GM12873 (cell line): ENCODE results near the gene ERVH48-1.

ENCODE experiments used
- TF ChIP-seq, protein P1 (sequence below): IDR thresholded peaks from 2 replicates; pipeline ENCODE4 v1.5.1; 2012; ENCODE audit warnings: low read depth, mild to moderate bottlenecking, moderate library complexity, low read length, control low read depth; ENCODE audit not compliant: insufficient read depth; ENCODE audit errors: missing control alignments

ERVH48-1 gene

DNA sequence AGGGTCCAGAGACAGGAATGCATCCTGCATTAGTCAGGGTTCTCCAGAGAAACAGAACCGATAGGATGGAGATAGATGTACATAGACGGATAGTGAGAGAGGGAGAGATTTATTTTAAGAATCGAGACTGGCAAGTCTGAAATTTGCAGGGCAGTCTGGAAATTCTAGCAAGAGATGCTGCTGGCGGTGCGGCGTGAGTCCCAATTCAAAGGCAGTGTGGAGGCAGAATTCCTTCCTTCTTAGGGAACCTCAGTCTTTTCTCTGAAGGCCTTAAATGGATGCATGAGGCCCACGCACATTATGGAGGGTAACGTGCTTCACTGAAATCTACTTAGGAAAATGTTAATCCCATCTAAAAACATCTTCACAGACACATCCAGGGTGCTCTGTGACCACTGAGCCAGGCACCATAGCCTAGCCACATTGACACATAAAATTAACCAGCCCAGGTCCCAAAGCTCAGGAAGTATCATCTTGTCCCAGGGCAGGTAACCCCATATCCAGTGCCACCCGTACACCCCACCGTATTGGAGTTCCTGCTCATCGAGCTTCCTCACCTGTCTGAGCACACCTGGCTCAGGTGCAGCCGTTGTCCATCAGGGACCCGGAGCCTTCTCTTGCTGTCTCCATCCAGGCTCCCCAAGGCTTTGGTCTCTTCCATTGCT lies 39.2 kb upstream of the ERVH48-1 start:
- TF ChIP-seq, protein P1, sequence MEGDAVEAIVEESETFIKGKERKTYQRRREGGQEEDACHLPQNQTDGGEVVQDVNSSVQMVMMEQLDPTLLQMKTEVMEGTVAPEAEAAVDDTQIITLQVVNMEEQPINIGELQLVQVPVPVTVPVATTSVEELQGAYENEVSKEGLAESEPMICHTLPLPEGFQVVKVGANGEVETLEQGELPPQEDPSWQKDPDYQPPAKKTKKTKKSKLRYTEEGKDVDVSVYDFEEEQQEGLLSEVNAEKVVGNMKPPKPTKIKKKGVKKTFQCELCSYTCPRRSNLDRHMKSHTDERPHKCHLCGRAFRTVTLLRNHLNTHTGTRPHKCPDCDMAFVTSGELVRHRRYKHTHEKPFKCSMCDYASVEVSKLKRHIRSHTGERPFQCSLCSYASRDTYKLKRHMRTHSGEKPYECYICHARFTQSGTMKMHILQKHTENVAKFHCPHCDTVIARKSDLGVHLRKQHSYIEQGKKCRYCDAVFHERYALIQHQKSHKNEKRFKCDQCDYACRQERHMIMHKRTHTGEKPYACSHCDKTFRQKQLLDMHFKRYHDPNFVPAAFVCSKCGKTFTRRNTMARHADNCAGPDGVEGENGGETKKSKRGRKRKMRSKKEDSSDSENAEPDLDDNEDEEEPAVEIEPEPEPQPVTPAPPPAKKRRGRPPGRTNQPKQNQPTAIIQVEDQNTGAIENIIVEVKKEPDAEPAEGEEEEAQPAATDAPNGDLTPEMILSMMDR = no peak

DNA sequence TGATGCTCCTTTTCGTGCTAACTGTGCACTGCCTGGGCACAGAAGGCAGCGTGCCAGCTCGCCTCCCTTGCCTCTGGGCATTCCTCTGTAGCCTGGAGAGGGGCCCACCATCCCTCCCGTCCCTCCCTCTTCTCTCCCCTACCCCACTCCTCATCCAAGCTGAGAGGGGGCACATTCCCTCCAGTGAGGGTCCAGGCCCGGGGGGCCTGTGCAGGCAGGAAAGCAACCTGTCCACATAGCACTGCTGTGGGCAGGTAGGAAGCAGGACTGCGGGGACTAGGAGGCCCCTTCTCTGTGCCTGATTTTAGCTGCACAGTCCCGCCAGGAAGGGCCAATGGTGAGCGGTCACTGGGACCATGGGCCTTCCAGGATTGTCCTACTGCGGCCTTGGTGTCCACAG lies 38.7 kb upstream of the ERVH48-1 start:
- TF ChIP-seq, protein P1 = no peak

GRCh38 chr21:42962380-42963007 lies 37.1 kb upstream of the ERVH48-1 start:
- TF ChIP-seq, protein P1 = no peak

DNA sequence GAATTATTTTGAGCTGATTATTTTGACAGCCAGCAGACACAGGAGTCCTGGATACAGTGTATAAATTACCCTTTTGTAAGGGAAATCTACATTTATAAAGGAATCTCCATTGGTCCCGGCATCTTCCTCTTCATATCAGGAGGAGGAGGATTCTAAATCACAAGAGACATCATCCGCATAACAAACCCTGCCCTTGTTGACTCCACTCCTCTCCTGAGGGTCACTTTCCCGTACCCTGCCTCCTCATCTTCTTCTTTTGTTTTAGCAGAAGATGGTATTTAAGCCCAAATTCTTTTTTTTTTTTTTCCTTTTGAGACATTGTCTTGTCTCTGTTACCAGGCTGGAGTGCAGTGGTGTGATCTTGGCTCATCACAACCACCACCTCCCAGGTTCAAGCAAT lies 34.3 kb upstream of the ERVH48-1 start:
- TF ChIP-seq, protein P1 = no peak

- TF ChIP-seq, protein P1 = no peak
These were observed 31.6 kb upstream of the ERVH48-1 start for GRCh38 chr21:42956824-42957630.

- TF ChIP-seq, protein P1 = no peak
These were observed 16.8 kb upstream of the ERVH48-1 start for GRCh38 chr21:42942244-42942643.

DNA sequence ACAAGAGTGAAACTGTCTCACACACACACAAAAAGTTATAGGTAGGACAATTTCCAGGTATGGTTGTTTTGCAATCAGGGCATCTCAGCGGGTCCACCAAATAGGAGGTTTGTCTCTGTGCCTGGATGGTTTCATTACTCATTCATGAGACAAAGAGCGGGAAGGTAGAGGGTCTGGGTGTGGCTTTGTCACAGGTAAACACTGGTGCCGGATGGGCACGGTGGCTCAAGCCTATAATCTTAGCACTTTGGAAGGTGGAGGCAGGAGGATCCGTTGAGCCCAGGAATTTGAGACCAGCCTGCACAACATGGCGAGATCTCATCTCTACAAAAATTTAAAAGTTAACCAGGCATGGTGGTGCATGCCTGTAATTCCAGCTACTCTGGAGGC lies 16.3 kb upstream of the ERVH48-1 start:
- TF ChIP-seq, protein P1 = no peak
